DMS153 treated with DMSO at 0.1 percent for 48 hours (cell line): ENCODE results near the gene LYRM4.

ENCODE experiments used
- DNase-seq: peaks from one replicate; lab custom pipeline; 2025; ENCODE audit not compliant: unreplicated experiment; lab: John Stamatoyannopoulos, UW

The LYRM4 gene

DNA sequence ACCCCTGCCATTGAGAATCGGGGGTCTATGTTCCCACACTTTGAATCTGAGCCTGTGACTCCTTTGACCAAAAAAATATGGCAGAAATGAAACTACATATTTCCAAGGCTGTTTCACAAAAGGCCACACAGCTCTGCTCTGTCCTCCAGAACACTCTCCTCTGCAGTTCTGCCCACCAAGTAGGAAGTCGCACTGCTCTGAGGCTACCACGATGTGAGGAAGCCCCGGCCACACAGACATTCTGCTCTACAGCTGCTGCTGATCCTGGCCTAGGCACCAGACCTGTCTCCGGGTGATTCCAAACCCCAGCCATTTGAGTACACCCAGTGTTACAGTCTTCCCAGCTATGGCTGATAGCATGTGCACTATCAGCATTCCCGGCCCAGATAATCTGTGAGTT is 85.1 kb downstream of the LYRM4 start:
- no peak for DNase-seq

DNA sequence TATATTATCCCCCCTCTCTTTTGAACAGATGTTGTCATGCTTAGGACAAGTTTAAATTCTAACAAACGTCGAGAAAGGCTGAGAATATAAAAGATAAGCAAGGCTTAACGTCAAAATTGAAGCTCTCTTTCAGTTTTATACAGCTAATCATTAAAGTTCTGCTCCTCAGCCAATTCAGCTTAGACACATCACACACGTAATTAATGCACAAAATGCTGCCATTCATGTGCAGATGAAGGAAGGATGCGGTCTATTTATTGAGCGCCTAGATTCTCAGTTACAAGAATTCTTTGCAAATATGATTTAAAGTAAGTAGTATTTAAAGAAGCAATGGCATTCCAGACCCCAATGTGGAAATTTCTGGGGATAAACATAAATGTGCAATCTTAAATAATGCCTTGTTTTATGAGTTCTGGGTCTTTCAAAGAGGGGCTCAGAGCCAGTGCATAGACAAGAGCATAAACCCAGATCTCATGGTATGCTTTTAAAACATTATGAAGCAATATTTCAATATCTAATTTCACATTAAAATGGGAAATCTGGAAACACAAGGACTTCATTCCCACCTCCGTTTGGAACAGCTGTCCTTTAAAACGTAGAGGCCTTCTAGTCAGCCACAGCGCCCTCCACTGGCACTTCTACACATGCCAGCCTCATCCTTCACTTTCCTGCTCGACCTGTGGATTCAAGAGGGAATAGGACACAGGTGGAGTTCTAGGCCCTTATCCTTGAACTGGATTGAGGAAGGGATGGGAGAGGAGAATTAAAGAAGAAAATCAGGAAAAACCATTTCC is 85.8 kb downstream of the LYRM4 start:
- no peak for DNase-seq

DNA sequence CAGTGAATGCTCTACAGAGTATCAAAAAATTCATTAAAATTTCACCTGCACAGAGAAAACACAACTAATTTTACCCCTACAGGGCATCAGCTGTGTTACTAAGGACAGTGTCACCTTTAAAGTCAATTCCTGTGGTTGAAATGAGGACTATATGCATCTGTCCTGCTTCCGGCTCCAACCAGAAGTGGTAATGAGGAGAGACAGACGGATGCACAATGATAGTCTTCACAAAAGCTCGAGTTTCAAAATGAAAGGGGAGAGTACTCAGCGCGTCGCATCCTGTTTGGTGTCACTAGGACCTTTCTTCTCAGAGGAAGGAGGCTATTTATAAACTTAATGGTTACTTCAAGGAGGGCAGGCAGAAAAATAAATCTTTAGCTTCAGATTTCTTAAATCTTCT is 86.5 kb downstream of the LYRM4 start:
- DNase-seq: peak; percentile 50

DNA sequence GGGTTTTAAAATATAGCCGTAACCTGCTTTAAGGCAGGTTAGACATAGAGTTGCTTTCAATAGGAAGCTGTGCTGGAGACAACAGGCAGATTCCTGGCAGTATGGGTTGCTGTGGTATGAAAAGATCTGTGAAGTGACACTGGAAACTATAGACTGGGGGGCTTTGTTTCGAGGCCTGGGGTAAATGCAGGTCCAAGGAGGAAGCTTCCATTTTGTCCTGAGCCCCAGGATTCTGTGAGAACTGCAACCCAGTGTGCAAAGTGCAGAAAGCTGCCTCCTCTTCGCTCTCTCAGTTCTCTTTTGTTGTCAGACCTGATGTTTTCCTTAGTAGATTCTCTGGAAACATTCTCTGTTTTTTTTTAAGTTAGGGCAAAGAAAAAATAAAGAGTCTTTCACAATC is 86.9 kb downstream of the LYRM4 start:
- DNase-seq: no peak

DNA sequence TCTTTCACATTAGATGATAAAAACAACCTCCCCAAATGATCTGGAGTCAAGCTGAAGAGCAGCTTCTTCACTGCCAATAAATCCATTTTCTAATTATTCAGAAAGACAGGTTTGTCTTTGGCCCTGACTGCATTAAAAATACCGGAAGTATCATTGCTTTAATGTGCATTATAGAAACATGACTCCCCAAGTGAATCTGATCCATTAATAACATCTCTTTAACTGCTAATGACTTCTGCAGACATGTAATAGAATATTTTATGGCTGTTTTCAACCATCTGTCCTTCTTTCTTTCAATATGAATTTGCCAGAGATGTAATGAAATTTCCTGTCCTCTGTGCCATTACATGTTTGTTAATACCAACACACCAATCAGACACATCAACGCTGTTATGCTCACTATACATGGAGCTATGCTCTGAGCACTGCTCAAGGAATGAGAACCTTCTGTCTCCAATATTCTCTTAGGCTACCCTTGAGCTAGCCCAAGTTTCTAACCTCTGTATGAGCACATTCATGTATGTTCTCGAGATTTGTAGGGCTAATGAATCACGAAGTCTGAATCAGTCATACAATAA is 87.8 kb downstream of the LYRM4 start:
- DNase-seq: no peak

DNA sequence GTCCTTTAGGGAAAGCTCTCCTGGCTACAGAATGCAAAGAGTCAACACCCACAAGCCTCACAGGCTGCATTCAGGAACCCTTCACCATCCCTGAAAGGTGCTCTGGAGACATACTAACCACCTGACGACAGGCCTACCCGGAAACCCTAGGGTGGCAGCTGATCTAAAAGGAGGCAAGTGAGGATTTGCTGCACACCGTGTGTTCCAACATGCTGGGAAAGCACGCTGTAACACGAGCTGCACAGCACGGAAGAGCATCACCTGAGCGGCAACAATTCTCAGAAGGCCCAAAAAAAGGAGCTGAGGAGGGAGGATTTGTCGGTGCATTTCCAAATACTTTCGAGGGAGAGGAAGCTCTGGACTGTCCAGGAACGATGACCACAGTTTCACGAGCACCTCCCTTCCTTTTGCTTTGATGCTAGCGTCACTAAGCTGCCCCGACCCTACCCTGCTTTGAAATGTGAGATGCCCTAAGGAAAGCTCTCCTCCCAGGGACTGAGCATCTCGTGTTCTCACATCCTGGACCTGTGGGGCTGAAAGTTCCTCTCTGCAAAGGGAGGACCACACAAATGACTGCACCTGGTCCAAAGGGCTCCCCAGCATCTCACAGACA is 88.6 kb downstream of the LYRM4 start:
- no peak for DNase-seq

DNA sequence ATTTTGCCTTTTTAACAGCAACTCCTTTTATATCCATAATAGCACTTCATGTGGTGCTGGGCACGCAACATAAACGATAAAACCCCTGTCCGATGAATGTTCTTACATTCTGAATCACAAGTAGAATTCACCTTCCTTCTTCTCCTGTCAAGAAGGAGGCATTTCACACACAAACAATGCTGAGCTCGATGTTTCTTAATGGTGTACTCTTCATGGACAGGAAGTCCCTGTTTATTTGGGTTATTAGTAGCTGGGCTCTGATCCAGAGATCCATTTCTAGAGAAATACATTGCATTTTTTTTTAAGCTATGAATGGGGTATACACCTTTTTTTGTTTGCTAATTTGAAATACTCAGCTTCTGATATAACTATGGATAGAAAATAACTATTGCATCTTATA is 93.2 kb downstream of the LYRM4 start:
- DNase-seq: no peak

DNA sequence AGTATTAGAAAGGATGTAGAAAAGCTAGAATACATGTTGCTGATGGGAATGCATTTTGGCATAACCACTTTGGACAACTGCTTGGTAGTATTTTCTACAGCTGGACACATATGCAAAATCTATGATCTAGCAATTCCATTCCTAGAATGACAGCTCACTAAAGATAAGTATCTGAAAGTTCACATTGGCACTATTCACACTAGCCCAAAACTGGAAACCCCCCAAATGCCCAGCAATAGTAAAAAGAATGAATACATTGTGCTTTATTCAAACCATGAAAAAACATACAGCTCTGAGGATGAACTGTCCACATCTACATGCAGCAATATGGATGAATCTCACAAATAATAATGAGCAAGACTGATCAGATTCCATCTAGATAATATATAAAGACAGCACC is 96.7 kb downstream of the LYRM4 start:
- DNase-seq: no peak

DNA sequence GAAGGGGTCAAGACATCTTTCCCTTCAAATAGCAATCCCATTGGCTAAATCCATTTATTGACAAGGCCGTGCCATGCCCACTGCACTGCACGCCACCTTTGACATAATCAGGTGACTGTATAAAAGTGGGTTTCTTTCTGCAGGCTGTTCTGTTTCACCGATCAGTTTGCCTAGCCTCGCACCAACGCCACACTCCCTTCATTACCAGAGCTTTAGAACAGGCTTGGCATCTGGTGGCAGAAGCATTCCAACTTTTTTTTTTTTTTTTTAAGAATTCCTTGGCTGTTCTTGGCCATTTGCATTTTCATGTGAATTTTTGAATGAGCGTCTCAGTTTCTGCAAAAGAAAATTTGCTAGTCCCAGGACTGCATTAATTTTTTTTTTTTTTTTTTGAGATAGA is 97.5 kb downstream of the LYRM4 start:
- DNase-seq: no peak

DNA sequence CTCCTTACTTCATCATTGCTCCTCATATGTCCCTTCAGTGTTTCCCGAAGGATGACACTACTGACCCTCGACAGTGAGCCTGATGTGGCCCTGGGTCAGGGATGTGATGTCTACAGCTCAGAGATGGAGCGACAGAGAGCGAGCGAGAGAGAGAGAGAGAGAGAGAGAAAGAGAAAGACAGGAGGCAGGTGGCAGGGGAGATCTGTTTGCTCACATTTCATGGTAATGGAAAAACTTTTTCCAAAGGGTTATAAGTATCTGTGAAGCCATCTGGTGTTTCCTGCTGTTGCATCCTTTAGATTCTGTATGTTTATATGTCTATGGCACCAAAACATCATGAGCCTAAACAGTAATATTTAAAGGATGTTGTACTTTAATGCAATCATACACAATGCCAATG is 98.4 kb downstream of the LYRM4 start:
- DNase-seq: no peak

DNA sequence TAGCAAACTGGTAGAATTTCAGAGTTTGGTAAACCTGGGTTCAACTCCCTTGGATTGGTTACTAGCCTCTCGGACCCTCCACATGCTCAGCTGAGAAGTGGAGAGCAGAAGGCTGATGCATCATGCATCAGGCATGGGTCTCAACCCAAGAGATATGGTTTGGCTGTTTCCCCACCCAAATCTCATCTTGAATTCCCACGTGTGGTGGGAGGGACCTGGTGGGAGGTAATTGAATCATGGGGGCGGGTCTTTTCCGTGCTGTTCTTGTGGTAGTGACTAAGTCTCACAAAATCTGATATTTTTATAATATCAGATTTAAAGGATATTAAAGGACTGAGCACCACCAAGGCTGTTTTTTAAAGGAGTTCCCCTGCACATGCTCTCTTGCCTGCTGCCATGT is 100.5 kb downstream of the LYRM4 start:
- no peak for DNase-seq

DNA sequence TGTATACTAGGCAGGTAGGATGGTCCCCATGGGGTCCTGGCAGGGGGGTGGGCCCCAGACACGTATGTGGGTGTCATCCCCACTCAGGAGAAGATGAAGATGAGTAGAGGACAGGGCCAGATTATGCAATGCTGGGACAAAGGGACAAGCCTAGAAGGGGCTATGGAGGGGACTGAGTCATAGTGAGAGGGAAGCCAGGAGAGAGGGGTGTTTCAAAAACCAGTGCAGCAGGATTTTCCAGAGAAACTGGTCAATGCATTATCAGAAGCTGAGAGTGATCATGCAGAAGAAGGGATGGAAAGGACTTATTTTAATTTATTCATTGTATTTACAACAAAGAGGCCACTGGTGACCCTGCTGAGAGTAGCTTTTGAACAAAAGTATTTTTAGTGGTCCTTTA is 101.6 kb downstream of the LYRM4 start:
- no peak for DNase-seq

DNA sequence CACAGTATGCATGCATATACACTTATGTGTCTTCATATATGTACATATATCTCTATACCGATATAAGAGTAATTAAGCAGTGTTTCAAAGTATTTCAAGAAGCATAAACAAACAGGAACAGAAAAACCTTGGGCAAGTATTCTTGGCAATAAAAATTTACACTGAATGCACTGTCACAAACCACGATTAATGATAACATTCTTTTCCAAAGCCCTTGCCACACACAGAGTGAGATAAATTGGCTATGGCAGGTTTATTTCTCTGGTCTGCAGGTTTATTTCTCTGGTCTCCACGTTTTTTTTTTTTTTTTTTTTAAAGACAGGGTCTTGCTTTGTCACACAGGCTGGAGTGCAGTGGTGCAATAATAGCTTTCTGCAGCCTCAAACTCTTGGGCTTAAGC is 102.6 kb downstream of the LYRM4 start:
- DNase-seq: no peak

DNA sequence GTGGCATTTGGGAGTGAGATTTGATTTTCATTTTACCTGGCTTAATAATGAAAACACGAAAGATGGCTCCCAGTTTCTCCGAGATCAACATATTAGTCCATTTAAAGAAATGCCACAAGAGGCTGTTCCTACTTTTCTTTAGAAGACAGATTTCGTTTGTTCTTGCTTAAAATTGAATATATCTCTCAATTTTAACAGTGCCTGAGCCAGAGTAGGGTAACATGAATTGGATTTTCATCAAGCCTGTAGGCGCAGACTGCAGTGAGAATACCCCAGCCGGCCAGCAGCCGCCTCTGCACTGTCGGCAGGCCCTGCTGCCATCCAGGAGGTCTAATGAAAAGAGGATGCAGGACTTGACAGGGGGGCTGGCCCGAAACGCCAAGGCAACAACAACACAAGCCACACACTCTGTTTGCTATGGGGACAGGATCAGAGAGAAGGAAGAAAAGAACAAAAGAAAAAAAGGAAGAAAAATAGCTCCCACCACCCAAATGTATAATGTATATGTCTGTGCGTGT is 103.1 kb downstream of the LYRM4 start:
- no peak for DNase-seq

DNA sequence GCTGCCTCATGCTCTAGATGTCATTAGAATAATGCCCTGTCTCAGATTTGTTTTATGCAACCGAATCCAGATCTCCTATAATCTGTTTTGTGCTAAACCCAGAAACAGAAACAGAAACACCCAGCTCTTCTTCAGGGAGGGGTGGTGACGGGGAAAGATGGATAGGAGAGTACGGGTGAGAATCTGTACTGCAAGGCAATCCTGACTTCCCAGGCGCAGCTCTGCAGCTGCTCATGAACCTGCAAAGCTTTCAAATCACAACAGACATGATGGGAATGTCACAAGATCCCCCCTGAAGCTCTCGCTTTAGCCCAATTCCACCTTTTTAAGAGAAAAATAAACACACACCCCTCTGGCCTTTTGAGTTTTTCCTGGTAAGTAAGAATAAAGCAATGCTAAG is 104.1 kb downstream of the LYRM4 start:
- no peak for DNase-seq

DNA sequence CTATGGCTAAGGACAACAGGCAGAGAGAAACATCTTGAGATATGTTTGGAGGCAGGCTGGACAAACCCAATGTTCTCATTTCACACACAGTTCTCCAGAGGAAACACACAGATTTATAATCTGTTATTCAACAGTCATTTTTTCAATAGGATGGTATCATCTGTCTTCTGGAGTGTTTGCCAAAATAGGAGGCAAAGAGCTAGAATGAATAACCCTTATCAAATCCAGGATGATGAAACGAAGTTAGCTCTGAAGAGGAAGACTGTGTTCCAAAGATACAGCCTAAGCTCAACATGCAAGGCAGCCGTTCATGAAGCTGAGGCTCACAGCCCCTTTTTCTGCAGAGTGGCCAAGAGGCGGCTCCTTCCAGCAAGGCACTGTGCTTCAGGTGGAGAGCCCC is 104.8 kb downstream of the LYRM4 start:
- DNase-seq: no peak

DNA sequence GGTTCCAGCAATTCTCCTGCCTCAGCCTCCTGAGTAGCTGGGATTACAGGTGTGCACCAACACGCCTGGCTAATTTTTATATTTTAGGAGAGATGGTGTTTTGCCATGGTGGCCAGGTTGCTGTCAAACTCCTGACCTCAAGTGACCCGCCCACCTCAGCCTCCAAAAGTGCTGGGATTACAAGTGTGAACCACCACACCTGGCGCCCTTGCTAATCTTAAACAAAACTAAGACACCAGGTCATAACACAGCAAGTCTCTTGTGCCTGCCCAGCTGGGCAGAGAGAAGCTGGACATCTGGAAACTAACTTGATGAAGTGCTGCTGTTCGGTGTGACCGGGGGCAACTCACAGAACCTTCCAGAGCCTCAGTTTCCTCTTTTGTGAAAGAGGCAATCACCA is 107.6 kb downstream of the LYRM4 start:
- DNase-seq: no peak

DNA sequence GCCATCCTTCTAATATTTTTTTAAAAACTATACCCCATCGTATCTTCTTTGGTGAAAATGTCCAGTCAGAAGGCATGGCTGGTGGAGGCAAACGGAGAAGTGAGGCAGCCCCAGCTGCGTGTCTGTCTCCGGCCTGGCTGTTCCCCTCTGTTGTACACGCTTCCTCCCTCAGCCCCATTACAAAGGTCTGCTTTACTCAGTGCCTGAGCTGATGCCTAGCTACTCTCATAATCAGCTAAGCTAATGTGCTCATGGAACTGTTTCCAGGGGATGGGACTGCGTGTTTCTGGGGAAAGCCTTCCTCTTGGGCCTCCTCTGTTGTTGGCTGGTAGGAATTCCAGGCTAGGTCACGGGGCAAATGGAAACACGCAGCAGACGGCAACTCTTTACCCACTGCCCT is 108.3 kb downstream of the LYRM4 start:
- DNase-seq: no peak

DNA sequence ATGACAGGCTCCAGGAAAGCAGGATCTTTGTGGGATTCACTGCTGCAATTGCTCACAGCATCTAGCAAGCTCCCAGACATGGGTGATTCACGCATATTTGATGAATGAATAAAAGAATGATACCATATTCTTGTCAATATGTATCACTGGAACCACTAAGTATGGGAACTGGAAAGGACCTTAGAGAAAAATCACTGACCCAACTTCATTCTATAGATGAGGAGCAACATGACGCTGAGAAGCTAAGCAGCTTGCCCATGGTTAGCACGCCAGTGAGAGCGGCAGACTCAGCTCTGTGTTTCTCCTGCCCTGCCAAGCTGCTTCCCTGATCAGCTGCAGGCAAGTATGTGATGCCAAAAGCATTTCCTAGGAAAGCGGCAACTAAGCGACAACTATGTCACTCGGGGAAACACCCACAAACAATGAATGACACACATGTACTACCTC is 108.8 kb downstream of the LYRM4 start:
- DNase-seq: no peak

DNA sequence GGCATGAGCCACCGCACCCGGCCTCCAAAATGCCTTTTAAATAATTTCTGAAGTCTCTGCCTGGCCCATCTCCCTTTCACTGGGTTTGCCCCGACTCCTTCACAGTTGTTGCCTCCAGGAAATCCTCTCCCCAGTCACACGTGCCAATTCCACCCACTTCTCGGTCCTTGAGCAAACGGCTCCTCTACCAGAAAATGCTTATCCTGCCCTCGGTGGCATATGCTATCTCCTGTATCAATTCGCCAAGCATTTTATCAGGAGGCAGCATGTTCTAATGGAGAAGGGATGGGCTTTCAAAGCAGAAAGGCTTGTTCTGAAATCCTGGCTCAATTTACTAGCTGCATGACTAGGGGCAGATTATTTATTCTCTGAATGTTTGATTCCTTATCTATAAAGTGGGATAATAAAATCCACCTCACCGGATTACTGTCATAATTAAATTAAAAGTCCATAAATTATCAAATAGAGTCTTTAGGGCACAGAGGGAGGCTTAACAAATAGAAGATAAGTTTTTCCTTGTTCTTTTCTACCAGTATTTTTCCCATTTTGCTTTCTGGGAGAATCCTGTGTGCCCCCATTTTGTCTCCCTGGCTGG is 109.3 kb downstream of the LYRM4 start:
- DNase-seq: no peak

DNA sequence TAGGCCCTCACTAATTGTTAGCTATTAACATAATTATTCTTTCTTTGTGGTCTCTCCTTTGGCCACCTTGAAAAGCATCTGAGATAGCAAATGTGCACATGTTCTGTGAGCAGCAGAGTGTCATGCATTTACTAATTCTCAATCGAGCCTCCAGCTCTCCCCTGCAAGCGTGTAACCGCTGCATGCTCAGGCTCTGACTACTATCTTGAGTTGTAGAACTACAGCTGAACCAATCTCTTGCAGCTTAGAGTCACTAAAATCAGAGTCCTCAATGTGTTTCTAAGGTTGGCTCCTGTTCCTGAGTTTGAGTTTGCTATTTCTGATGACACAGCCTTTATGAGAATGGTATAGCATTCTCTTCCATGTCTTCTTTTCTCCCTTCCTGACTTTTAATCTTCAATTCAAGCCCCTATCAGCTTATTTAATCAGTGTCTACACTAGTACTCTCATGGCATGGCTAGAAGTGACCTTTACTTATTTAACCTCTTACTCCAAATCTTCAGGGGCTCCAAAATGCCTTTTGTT is 110.1 kb downstream of the LYRM4 start:
- DNase-seq: no peak

DNA sequence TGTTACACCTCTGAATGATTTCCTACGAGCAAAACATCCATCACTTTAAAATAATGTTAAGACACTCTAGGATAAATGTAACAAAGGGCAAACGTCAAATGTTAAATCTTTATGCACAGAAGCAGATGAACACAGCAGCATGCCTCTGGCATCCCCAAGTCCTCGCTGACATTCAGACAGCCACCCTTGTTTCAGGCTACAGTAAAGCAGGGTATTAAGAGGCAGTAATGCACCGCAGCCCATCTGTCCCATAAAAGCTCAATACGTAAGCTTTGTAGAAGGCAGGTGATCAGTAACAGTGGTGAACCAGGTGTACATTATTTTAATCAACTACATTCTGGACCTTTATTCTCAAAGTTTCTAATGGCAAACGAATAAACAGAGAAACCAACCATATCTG is 110.9 kb downstream of the LYRM4 start:
- no peak for DNase-seq
